GM18867 (cell line): ENCODE measurements around the gene HAND2.
A peak's percentile ranks its signal among the peaks of the same experiment; 100 is the strongest.

Experiments
- ATAC-seq: cut with Tn5 transposase; IDR thresholded peaks from one replicate; pipeline ENCODE4 v1.9.1; 2021; ENCODE audit warnings: mild to moderate bottlenecking, moderate library complexity; ENCODE audit not compliant: unreplicated experiment

Gene HAND2

DNA sequence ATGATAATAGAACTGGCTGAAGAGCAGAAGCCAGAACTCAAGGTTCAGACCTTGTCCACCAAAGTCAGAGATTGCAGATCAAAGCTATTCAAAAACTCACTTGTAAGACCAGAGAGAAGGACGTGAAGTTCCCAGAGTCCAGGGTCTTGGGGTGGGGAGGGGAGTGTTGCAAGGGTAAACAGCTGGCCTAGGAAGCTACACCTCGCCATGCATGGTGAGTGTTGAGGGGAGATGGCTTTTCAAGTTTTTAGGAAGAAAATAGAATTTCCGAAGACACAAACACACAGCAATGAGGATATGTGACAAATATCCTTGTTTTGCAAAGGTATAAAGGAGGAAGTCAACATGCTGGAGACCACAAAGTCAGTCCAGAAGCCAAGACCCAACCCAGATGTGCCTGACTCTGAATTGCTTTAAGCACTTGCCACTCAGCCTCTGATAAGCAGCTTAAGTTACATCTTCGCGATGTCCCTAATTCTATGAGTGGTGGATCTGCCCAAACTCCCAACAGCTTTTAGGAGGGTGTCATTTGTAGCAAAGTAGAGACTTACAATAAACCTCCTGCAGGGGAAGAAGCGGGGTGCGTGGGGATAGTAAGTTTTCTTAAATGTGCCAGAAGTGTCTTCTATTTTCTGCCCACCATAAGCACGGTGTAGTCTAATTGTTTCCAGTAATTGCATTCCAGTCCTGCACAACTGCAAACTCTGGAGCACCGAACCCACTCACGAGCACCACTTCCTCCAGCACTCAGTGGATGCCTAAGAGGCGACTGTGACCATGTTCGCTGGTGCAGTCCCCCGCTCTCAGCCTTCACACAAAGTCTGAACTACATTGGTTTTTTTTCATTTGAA, 26.5 kb downstream of the HAND2 start:
- ATAC-seq, result no peak

DNA sequence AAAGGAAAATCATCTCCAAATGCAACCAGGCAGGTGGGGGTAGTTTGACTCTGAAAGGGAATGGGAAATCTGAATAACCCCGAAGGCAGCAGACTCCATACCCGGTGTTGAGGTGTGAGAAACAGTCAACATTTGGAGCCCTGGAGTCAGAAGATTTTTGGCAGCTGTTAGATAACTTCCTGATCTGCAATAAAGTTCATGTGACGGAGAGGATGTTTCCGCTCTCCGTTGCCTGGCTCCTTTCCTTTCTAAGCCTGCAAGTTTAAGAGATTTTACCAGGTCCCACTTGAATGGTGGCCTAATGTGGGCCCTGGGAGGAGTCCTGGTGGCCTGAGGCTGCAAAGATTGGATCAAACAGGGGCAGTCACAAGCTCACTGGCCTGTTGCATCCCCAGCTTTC, 27.7 kb downstream of the HAND2 start:
- ATAC-seq, result no peak

DNA sequence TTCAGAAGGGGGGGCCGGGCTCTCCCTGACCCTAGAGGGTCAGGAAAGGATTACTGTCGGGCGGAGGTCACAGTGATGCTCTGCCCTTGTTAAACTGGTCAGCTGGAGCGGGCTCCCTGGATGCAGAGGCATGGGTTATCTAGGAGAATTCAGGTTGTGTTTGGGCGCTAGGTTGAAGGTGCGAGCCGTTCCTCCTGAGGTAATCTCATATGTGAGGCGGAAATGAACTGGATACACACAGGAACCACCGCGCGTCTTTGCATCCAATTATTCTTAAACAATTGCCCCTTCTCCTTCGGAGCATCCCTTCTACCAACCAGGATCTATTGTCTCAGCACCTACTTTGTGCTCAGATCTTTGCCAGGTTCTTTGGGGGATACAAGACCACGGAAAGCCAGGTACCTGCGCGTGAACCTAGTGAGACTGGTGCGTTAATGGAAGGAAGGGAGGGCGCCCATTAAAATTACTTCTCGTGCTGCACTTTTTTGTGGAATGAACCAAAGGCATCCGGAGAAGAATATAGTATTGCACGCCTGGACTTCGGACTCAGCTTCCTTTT, 28.4 kb downstream of the HAND2 start:
- no peak for ATAC-seq

DNA sequence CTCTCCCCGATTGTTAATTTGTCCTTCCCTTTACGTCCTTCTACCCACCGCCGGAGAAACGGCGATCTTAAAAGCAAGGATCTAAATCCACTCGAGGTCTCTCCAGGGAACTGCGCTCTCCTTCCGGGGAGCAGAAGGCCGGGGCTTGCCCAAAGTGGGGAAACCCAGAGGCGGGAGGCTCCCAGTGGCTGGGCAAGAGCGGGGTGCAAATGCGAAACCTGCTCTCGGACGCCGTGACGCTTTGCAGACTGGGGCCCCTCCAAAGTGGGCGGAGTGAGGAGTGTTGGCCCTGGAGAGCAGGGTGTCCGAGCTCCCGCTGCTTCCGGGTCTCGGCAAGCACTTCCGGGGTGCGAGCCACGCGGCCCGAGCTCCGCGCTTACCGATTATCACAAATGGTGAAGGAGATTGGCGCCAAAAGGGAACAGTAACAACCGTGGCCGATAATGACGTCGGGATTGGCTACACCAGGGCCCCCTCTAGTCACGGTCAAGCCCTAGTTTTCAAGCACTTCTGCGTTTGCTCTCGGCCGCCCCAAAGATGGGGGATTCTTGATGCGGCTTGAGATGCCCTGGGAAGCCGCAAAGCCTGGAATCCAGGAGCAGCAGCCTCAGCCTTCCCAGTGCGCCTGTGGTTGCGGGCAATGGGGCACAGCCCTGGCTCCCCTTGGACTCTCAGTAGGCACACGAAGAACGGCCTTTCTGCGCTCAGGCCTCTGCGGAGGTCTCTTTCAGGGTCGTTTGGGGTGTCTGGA, 29.0 kb downstream of the HAND2 start:
- ATAC-seq, result no peak

DNA sequence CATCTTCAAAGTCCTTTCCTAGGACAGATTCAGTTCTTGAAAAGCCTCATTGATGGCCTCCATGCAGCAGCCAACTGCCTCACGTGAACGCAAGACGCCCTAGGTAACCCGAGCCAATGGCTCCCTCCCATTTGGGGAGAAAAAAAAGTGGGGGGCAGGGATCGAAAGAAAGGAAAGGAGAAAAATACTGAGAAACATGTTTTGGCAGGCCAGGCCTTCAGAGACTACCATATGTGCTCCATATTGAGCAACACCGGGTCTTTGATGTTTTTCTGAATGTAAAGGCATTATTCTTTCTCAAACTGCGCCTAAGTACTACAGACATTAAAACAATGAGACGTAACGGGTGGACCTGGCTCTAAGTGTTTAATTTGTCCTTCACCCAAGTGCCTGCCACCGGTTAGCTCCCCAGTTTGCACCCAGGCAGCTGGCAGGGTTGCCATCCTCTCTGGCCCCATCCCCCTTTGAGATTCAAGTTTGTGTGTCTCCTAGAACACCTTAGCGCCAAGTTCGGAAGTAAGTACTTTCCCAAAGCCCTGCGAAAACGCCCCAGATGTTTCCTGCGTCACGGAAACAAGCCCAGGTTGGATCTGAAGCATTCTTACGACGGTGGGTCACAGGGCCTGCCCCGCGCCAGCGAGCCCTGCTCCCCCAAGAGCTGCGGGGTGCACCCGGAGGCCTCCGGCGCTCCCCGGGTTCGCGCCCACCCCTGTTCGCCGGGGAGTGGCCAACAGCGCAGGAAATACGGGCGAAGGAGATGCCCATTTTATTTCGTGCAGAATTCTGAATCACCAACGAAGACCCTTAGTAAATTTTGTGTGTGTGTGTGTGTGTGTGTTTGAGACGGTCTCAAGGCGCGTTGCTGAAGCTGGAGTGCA, 30.1 kb downstream of the HAND2 start:
- no peak for ATAC-seq

DNA sequence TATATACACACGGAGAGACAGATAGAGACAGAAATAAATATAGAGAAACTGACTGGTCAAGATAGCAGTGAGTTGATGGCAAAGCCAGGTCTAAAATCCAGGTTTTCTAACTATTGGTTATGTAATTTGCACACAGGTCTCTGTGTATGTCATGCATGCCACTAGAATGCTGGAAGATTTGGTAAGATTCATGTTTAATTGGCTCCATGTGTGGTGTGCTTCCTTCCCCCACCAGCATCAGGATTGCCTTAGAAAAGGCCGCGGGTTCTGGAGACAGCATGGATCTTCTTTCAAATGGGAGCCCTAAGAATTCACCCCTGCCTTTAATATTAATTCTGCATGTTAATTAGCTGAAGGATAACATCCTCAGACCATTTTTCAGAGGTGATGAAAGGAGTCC, 31.3 kb downstream of the HAND2 start:
- ATAC-seq, result no peak

DNA sequence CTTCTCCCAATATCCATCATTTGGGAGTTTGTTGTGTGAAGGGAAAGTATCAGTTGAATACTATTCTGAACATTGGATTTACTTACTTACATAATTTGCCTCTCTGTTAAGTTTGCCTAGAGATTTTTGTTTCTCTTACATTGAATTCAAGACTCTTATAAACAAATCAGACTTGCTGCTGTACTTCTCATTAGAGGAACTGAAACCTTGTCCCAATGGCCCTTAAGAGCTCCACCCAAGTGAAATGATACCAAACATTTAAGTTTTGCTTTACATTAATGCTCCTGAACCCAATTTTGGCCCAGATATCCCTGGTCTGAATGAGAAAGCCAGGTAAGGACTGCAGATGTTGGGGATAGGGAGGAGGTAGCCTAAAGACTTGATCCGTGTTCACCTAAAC, 32.0 kb downstream of the HAND2 start:
- peak; percentile 70 for ATAC-seq

DNA sequence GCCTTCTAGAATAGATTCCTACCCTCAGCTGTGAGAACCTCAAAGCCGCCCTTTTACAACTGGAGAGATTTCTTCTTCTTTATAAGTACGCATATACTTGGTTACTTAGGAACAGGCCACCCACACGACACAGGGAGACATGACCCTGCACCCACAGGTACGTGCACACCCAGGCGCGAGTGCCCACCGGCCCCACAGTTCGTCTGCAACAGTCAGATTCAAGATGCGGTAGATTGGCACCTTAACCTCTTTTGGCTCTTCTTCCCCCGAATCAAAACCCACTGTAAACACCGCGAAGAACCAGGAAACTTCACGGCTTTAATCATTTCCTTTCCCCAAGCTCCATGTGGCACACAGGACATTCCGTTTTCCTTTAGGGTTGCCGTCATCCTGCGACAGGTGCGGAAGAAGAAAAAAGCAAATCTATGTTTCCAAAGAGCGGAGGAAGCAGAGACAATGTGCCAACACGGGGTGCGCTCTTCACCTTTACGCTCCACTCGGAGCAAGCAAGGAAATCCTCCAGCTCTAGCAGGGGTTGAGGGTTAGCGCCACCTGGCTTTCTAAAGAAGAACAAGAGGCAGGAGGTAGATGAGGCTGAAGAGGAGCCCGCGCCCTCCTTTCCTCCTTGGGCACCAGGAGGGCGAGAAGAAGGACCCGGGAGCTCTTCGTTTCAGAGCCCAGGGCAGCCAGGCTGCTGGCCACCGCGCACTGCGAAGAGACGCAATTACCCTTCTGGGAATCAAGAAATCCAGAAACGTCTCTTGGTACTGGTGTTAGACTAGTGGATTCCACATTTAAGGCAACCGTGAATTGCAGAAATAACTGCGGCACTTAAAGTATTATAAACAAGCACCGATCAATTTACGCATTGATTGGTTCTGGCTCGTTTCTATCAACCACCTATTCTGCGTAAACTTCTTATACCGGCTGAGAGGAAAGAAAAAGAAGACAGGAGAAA, 35.7 kb downstream of the HAND2 start:
- peak; percentile 98 for ATAC-seq

DNA sequence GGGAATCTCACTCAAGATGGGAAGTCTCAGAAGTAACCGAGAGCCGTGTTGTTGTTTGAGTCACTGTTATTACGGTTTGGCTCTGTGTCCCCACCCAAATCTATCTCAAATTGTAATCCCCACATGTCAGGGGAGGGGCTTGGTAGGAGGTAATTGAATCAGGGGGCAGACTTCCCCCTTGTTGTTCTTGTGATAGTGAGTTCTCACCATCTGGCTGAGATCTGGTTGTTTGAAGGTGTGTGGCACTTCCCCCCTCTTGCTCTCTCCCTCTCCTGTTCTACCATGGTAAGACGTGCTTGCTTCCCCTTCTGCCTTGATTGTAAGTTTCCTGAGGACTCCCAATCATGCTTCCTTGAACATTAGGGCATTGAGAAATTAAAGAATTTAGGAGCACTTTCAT, 37.0 kb downstream of the HAND2 start:
- no peak for ATAC-seq

DNA sequence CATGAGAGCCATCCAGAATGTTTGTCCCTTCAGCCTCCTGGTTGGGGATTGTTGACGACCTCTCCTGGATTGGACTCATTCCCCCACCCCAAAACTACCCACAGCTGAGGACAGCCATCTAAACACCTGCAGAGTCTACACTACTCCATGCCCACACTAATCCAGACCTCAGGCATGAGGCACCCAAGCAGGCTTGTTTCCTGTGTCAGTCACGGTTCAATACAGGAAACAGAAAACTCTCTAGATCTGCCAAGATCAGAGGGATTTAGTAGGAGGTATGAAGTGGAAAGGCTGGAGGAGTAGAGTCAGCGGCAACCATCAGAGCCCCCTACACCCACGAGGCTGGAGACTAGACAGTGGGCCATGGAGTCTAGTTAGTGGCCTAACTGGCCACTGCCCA, 37.7 kb downstream of the HAND2 start:
- ATAC-seq, result no peak

DNA sequence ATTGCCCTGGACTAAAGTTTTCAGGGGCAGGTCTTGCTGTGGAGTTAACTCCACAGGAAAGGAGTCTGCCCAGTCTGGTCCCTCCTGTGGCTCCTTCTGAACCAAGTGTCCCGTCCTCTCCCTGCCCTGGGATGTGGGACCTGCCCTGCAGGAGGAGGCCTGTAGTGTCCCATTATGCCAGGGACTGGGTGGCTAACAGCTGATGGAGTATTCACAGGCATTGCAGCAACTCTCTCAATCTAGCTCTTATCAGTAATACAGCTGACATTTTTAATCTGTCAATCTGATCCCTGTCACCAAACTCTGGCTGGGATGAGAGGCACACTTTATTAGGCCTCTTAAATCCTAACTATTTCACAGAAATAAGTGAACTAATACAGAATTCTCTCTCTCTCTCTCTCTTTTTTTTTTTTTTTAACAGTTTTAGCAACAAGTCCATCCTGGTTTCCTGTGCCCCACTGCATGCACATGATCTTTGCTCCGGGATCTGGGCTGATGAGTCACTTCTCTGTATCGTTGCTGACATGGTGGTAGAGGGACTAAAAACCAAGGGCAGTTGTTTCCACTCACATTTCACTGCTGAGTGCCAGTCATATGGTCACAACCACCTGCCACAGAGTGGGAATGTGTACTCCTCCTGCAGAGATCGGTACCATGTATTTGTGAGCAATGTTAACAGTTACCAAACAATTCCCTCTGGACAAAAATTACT, 39.1 kb downstream of the HAND2 start:
- ATAC-seq, result no peak

DNA sequence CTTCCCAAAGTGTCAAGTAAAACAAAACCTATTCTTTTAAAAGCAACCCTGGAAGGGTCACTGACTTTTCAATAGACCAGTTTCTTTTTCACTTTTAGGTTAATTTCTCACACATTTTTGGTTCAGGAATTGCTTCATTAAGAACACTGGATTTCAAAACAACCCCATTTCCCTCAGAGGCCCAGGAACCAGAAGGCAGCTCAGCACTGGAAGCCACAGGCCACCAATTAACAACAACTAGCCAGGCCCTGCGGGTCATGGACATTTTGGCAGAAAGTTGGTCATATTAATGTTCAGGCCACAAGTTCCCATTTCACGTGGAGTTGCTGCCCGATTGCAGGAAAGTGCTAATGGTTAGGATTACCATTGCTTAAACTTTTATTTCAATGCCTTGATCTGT, 39.8 kb downstream of the HAND2 start:
- no peak for ATAC-seq

DNA sequence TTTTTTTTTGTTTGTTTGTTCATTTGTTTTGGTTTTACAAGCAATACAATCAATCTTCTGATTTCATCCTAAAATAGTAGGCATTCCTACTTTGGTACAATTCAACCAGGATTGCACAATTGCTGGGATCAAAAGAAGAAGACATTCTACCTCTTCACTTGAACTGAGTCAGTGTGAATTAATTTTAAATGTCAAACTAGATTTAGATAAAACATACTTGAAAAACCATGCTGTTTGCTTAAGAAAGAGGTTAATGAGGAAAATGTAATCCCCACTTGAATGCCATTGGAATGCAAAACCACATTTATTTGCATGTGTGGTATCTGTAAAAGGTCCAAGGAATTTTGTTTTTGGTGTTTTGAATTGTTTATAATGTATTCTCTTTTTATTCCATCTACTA, 40.5 kb downstream of the HAND2 start:
- no peak for ATAC-seq

DNA sequence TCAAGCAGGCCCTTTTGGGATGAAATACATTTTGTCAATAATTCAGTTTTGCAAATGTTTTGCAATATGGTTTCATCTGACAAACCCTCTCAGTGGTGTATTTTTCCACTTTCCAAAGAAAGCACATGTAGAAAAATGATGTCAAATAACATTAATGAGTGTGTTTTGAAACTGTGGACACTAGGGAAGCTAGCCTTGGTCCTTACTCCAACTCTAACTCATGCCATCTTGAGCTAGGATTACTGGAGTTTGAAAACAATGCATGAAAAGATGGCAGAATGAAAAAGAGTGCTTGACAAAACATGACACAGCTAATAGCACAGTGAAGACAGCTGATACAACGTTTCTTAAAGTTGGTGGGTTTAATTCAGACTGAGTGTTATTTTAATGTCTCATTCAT, 41.4 kb downstream of the HAND2 start:
- no peak for ATAC-seq

DNA sequence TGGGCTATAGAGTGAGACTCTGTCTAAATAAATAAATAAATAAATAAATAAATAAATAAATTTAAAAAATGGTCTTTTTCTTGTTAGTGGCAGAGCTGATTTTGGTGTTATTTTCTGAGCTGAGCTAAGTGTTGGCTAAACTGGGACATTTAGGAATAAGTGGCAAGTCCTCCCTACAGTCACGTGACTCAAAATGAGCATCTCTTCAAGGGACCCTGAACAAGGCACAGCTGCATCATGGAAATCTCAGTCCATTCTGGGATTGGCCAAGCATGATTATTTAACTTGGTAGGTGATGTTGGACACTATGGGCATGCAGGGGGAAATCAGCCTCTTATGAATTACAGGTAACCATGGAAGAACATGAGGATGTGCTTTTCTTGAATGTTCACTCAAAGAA, 42.0 kb downstream of the HAND2 start:
- ATAC-seq, result no peak

DNA sequence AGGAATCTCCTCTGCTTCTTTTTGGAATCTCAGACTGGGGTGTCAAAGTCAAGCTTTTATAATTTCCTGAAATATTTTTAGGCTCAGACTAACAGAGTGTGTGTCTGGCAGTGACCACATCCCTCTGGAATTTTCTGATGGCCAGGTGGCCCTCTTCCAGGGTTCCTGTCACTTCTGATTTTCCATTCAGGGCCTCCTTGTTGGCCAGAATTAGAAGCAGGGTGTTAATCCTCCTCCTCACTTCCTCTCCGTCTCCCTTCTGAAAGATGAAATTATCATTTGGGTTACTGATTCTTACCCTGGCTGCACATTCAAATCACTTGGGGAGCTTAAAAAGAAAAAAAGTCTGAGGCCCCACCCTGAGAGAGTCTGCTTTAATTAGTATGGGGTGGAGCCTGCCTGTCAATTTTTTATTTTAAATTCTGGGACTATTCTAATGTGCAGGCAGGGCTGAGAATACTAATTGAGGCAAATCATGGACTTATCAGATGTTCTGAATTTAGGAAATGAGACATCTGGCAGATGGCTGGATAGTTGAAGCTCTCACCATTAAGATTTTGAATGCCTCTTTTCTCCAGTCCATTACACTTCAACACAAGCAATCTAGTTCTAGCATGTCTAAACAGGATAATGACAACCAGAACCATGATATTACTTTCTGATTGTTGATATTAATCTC, 43.2 kb downstream of the HAND2 start:
- ATAC-seq, result no peak

DNA sequence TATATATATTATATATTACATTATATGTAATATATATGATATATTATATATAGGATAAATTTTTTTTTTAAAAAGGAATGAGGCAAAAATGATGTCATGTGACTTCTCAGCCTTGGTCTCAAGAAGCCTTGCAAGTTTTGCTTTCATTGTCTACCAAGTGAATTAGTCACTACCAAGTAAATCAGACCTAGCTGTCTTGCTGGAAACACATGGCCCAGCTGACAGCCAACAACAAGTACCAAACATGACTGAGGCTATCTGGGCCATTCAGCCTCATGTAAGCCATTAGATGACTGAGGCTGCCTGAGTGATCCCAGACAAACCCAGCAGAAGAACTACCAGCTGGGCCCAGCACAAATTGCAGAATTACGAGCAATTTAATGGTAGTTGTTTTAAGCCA, 44.9 kb downstream of the HAND2 start:
- ATAC-seq, result no peak

DNA sequence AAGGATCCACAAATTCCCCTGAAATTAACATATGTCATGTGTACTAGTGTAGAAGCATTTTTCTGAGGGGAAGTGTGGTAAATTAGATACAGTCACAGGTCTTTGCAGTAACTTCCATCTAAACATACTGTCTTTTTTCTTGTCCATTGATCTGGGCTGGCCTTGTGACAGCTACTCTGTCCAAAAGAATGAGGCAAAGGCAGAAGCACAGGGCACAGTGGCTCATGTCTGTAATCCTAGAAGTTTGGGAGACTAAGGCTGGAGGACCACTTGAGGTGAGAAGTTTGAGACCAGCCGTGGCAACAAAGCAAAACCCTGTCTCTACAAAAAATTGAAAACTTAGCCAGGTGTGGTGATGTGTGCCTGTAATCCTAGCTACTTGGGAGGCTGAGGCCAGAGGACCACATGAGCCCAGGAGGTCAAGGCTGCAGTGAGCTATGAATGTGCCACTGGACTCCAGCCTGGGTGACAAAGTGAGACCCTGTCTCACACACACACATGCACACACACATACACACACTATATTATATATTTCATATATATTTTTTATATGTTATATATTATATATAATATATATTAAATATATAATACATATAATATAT, 47.6 kb downstream of the HAND2 start:
- ATAC-seq, result no peak
